ENCODE measurements around the gene CD8A. TPM values are rescaled to one million over a fixed set of nuclear protein-coding genes. Genes with fewer than 3 reads are reported as not detected.
"Not testable (repeated sequence)": the region's sequence is repeated elsewhere in the genome, so short reads cannot be mapped to it uniquely, and the experiment has no call there.

CD8A gene
- polyA plus RNA-seq, 1 donor = 0.22 TPM

DNA sequence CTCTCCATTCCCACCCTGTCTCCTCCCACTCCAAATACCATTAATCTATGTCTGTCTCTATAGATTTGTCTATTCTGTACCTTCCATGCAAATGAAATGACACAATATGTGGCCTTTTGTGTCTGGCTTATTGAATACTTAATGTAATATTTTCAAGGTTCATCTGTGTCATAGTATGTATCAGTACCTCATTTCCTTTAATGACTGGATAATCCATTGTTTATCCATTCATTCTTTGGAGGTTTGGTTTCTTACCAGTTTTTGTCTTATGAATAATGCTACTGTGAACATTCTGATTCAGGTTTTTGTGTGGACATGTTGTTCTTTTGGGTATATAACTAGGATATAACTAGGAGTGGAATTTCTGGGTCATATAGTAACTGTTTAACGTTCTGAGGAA lies 55.8 kb downstream of the CD8A start:
- DNase-seq (ENCODE audit: low read depth) = not testable (repeated sequence)

Other genes with a start within 250 kb of the CD8A start
- 141 TPM for gene CHMP3, start 227.5 kb downstream of the CD8A start, polyA plus RNA-seq (ENCODE audit: insufficient read length)
- gene RNF103, start 167.0 kb downstream of the CD8A start, polyA plus RNA-seq (ENCODE audit: insufficient read length) = 34.6 TPM
- 36.9 TPM for gene RMND5A, start 70.6 kb downstream of the CD8A start, polyA plus RNA-seq (ENCODE audit: insufficient read length)
- 0.25 TPM for gene CD8B, start 71.0 kb upstream of the CD8A start, polyA plus RNA-seq (ENCODE audit: insufficient read length)
- 0.90 TPM for gene RGPD1, start 151.2 kb upstream of the CD8A start, polyA plus RNA-seq (ENCODE audit: insufficient read length)
- 6.6 TPM for gene PLGLB1, start 230.9 kb upstream of the CD8A start, polyA plus RNA-seq (ENCODE audit: insufficient read length)

All from forelimb muscle (tissue), 1 donor.